Measurements from ENCODE around the gene ALDH4A1. TPM values are rescaled to one million over a fixed set of nuclear protein-coding genes. Genes with fewer than 3 reads are reported as not detected.

ALDH4A1 gene
- total RNA-seq, 1 donor from 2014 or later, result 6.5 TPM

DNA sequence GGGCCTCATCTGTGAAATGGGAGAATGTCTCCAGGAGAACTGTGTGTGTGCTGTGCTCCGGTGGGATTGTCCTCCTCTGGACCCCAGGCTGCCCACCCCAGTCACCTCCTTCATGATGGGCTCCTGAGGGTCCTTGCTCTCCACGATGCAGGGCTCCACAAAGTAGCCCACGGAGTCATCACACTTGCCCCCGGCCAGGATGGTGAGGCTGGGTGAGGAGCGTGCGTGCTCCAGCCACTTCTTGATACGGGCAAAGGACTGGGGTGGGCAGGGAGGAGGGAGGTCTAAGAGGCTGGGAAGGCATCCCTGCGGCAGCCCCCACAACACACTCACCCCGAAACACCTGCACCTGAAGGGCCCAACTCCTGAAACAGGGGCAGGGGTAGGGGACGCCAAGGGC is 26.1 kb downstream of the ALDH4A1 start:
- Mint-ChIP-seq H3K4me1 (no peaks in the 10 kb centered on the region), H3K36me3 (ENCODE audit: low read depth) (no peaks in the 10 kb centered on the region), H3K9me3 (no peaks in the 10 kb centered on the region), H3K4me3 (no peak overlapping the region), H3K27ac (no peak overlapping the region), H3K27me3 (no peaks in the 10 kb centered on the region)
- ChIA-PET POLR2A (no interaction called here), CTCF (interaction anchor here (1.0 kb wide), 1 partner anchor 8 kb away, joined by 3 read pairs; no protein-coding TSS in a partner anchor)
- intact Hi-C loops (cut with micrococcal nuclease), result no loop called here
- ATAC-seq (ENCODE audit: low read depth) (no peak), DNase-seq (no peak)
- no peak for TF ChIP-seq CTCF (IDR thresholded peaks at IDR 0.05)

DNA sequence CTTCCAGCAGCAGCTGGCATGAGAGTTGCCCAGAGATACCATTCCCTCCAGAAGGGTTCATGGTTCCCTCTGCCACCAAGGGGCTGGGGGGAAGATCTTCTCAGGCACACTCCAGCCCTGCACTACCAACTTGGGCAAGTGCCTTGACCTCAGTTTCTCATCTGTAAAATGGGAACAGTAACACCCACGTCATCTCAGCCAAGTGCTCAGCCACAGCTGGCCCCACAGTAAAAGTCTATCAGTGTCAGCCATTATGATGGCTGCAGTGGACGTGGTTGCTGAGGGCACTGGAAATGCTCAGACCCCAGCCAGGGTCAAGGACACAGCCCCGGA is 26.6 kb downstream of the ALDH4A1 start:
- CTCF ChIA-PET, result interaction anchor here (0.6 to 1.0 kb wide), 3 partner anchors 8 to 15 kb away, joined by 3 to 4 read pairs (median 3); no protein-coding TSS in a partner anchor

DNA sequence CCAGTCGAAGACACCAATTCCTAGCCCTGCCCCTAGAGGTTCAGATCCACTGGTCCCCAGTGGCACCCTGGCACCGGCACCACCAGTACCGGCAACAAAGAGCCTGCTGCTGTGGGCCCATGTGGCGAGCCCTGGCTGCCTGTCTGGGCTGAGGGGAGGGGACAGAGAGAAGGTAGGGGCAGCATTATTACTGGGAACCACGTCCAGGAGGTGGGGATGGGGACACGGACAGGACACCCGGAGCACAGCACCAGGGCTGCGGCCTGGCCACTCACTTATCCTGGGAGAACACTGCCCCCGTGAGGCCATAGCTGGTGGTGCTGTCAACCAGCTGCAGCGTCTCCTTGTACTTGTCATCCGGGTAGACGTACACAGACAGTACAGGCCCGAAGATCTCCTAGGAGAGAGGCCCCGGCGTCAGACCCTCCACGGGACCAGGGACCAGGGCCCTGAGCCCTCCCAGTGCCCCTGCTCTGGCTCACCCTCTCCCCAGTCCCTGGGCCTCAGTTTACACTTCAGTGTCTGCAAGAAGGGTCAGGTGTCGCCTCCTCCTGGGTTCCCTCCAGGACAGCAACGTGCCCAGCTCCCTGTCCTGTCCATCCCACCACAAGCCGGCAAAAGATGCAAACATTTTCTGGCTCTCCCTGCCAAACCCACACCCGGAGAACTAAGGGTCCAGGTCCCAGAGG is 27.1 kb downstream of the ALDH4A1 start:
- TF ChIP-seq CTCF (IDR thresholded peaks at IDR 0.05), result peak; percentile 38
- intact Hi-C loops (cut with micrococcal nuclease), result no loop called here
- H3K27ac Mint-ChIP-seq, result no peak overlapping the region
- no peaks in the 10 kb centered on the region for H3K27me3 Mint-ChIP-seq
- H3K9me3 Mint-ChIP-seq, result no peaks in the 10 kb centered on the region
- ChIA-PET POLR2A (no interaction called here), CTCF (interaction anchor here (0.6 to 1.1 kb wide), 4 partner anchors 9 to 16 kb away, joined by 3 to 5 read pairs (median 4); no protein-coding TSS in a partner anchor)
- H3K4me3 Mint-ChIP-seq, result no peak overlapping the region
- H3K36me3 Mint-ChIP-seq (ENCODE audit: low read depth), result no peaks in the 10 kb centered on the region
- ATAC-seq (ENCODE audit: low read depth) (peak; percentile 58), DNase-seq (peak; percentile 48)
- no peaks in the 10 kb centered on the region for H3K4me1 Mint-ChIP-seq

More for the DNA sequence above, 26.6 kb downstream of the ALDH4A1 start:
- no peaks in the 10 kb centered on the region for H3K27me3 Mint-ChIP-seq
- no peaks in the 10 kb centered on the region for H3K9me3 Mint-ChIP-seq
- H3K27ac Mint-ChIP-seq, result no peak overlapping the region
- POLR2A ChIA-PET, result no interaction called here
- intact Hi-C loops (cut with micrococcal nuclease), result no loop called here
- no peaks in the 10 kb centered on the region for H3K36me3 Mint-ChIP-seq (ENCODE audit: low read depth)
- no peak for TF ChIP-seq CTCF (IDR thresholded peaks at IDR 0.05)
- no peaks in the 10 kb centered on the region for H3K4me1 Mint-ChIP-seq
- no peak for ATAC-seq (ENCODE audit: low read depth)
- no peak for DNase-seq
- H3K4me3 Mint-ChIP-seq, result no peak overlapping the region

DNA sequence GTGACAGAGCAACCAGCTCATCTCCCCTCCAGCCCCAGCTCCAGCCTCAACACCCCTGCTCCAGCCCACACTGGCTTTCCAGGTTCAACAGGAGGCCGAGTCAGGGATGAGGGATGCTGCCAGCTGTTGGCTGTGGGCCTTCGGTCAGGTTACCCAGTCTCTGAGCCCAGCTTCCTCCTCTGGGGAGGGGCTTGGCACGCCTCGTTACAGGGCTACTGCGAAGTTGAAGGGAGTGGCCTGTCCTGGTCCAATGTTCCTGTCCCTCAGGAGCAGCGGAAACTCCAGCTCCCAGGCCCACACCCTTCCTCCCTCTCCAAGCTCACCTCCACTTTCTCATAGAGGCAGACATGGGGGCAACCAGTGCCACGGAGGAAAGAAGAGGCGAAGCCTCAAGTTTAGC is 27.8 kb downstream of the ALDH4A1 start:
- H3K36me3 Mint-ChIP-seq (ENCODE audit: low read depth), result no peaks in the 10 kb centered on the region
- no peak overlapping the region for H3K4me3 Mint-ChIP-seq
- no peak for DNase-seq
- ChIA-PET CTCF (interaction anchor here (0.5 to 1.1 kb wide), 3 partner anchors 9 to 274 kb away, joined by 3 to 5 read pairs (median 4); no protein-coding TSS in a partner anchor), POLR2A (no interaction called here)
- H3K27ac Mint-ChIP-seq, result no peak overlapping the region
- H3K4me1 Mint-ChIP-seq, result no peaks in the 10 kb centered on the region
- no peaks in the 10 kb centered on the region for H3K9me3 Mint-ChIP-seq
- no peaks in the 10 kb centered on the region for H3K27me3 Mint-ChIP-seq
- ATAC-seq (ENCODE audit: low read depth), result no peak
- intact Hi-C loops (cut with micrococcal nuclease), result no loop called here
- TF ChIP-seq CTCF (IDR thresholded peaks at IDR 0.05), result no peak

DNA sequence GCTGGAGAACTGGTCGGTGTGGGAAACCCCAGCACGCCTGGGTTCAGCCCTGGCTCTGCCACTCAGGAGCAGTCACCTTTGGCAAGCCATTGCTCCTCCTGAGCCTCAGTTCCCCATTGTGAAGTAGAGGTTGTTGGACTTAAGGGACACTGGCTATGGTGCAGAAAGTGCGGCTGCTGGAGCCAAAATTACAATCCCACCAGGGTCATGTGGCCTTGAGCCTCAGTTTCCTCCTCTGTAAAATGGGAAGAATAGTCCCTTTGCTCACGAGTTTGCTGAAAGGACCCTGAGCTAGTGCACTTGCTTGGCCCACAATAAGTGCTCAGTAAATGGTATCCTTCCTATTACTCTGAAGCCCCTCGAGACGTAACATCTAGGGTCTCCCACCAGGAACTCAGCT is 28.3 kb downstream of the ALDH4A1 start:
- no peaks in the 10 kb centered on the region for H3K27me3 Mint-ChIP-seq
- no peak for TF ChIP-seq CTCF (IDR thresholded peaks at IDR 0.05)
- CTCF ChIA-PET, result interaction anchor here (0.5 to 1.1 kb wide), 2 partner anchors 10 to 274 kb away, joined by 3 to 5 read pairs; no protein-coding TSS in a partner anchor
- intact Hi-C loops (cut with micrococcal nuclease), result no loop called here
- H3K27ac Mint-ChIP-seq, result no peak overlapping the region
- no peaks in the 10 kb centered on the region for H3K9me3 Mint-ChIP-seq
- DNase-seq (no peak), ATAC-seq (ENCODE audit: low read depth) (no peak)
- no peaks in the 10 kb centered on the region for H3K4me1 Mint-ChIP-seq
- H3K4me3 Mint-ChIP-seq, result no peak overlapping the region
- POLR2A ChIA-PET, result no interaction called here
- H3K36me3 Mint-ChIP-seq (ENCODE audit: low read depth), result no peaks in the 10 kb centered on the region
